GM12873 (cell line): ENCODE measurements around the gene PTPRG.

Experiments
- TF ChIP-seq, protein P1 (sequence below): IDR thresholded peaks from 2 replicates; pipeline ENCODE4 v1.5.1; 2012; ENCODE audit warnings: low read depth, mild to moderate bottlenecking, moderate library complexity, low read length, control low read depth; ENCODE audit not compliant: insufficient read depth; ENCODE audit errors: missing control alignments

The PTPRG gene

GRCh38 chr3:61991706-61992105 is 430.3 kb downstream of the PTPRG start:
- TF ChIP-seq, protein P1, sequence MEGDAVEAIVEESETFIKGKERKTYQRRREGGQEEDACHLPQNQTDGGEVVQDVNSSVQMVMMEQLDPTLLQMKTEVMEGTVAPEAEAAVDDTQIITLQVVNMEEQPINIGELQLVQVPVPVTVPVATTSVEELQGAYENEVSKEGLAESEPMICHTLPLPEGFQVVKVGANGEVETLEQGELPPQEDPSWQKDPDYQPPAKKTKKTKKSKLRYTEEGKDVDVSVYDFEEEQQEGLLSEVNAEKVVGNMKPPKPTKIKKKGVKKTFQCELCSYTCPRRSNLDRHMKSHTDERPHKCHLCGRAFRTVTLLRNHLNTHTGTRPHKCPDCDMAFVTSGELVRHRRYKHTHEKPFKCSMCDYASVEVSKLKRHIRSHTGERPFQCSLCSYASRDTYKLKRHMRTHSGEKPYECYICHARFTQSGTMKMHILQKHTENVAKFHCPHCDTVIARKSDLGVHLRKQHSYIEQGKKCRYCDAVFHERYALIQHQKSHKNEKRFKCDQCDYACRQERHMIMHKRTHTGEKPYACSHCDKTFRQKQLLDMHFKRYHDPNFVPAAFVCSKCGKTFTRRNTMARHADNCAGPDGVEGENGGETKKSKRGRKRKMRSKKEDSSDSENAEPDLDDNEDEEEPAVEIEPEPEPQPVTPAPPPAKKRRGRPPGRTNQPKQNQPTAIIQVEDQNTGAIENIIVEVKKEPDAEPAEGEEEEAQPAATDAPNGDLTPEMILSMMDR = no peak

- TF ChIP-seq, protein P1 = no peak
These were observed 435.0 kb downstream of the PTPRG start for GRCh38 chr3:61996366-61996765.

- TF ChIP-seq, protein P1 = no peak
These were observed 435.7 kb downstream of the PTPRG start for GRCh38 chr3:61997101-61997500.

GRCh38 chr3:62003835-62004234 is 442.5 kb downstream of the PTPRG start:
- TF ChIP-seq, protein P1 = no peak

GRCh38 chr3:62007036-62007435 is 445.7 kb downstream of the PTPRG start:
- TF ChIP-seq, protein P1 = no peak

DNA sequence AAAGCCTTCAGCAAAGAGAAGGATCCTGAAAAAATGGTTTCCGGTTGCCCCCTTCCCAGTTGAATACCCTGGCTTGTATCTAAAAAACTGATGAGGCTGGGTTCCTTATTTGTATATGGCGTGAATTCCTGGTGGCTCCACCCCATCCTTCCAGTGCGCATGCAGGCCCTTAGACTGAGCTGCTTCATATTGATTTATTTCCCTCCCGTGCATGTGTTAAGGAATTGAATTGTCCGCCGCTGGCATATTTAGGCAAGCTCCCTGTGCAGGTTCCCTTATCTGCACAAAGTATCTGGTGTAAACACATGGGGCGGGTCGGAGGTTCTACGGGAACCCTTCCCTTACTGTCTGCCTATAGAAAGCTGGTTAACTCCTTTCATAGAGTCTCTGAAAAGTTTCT is 449.6 kb downstream of the PTPRG start:
- TF ChIP-seq, protein P1 = no peak

GRCh38 chr3:62011666-62012065 is 450.3 kb downstream of the PTPRG start:
- TF ChIP-seq, protein P1 = no peak
